GM12878 (cell line): ENCODE results near the gene SFSWAP. TPM values are rescaled to one million over a fixed set of nuclear protein-coding genes. Genes with fewer than 3 reads are reported as not detected.
"Not testable (repeated sequence)": the region's sequence is repeated elsewhere in the genome, so short reads cannot be mapped to it uniquely, and the experiment has no call there.

Source experiments
- ATAC-seq: fragments of 200-7000 bp; cut with Tn5 transposase; 3 replicates; pipeline ENCODE4 v1.9.1; 2020; ENCODE audit warnings: mild to moderate bottlenecking, moderate library complexity
- BruUV-seq: library from RNA; stranded (reverse); fragments of 400-500 nt; replicated peaks from 2 replicates; lab custom pipeline; 2021; lab: Mats Ljungman, UMichigan
- CTCF ChIA-PET: fragments of 300-600 bp; sonication (Branson Sonifier 250); formaldehyde crosslinking; extraction: SDS; loops from one replicate; lab custom pipeline; 2021; ENCODE audit warnings: inconsistent platforms; lab: Yijun Ruan, JAX
- POLR2A ChIA-PET: fragments of 350-600 bp; formaldehyde crosslinking; extraction: SDS; loops from one replicate; lab custom pipeline; 2021; ENCODE audit warnings: inconsistent platforms; lab: Charles Lee
- RAD21 ChIA-PET: fragments of 300-600 bp; sonication (Branson Sonifier 250); formaldehyde crosslinking; loops from one replicate; lab custom pipeline; 2023; ENCODE audit warnings: antibody characterized with exemption; ENCODE audit not compliant: unreplicated experiment; lab: Charles Lee
- SMC1A ChIA-PET: fragments of 300-600 bp; sonication (Branson Sonifier 250); formaldehyde crosslinking; loops from one replicate; lab custom pipeline; 2023; ENCODE audit not compliant: unreplicated experiment, uncharacterized antibody; lab: Charles Lee
- DNase-seq: peaks from one replicate; pipeline ENCODE4 v3.0.0-alpha.2; 2011; ENCODE audit warnings: low read depth, low spot score
- FAIRE-seq: peaks from 3 replicates; lab custom pipeline; 2011; peaks lifted over from hg19 to GRCh38; lab: Jason Lieb, UNC
- H2AFZ ChIP-seq: 2 replicates; pipeline ENCODE4 v1.6.0; 2011; ENCODE audit warnings: low read depth, low read length, control low read depth; ENCODE audit not compliant: control insufficient read depth
- H3K27ac ChIP-seq: 2 replicates; pipeline ENCODE4 v1.5.1; 2011; ENCODE audit warnings: control low read depth; ENCODE audit not compliant: control insufficient read depth, insufficient read depth
- H3K27me3 ChIP-seq, 2 experiments: replicated peaks in 1 of 2; 2 replicates each; pipeline versions ENCODE4 v1.6.0 to v1.6.1; 2011; ENCODE audit warnings: low read length in 1 of 2; ENCODE audit not compliant: control insufficient read depth in 2 of 2, insufficient read depth in 2 of 2
- H3K36me3 ChIP-seq, 2 experiments: 2 replicates each; pipeline ENCODE4 v1.5.1; 2011; ENCODE audit warnings: low read length in 1 of 2; ENCODE audit not compliant: control insufficient read depth in 2 of 2, insufficient read depth in 2 of 2
- H3K4me1 ChIP-seq: 2 replicates; pipeline ENCODE4 v1.6.1; 2011; ENCODE audit warnings: mild to moderate bottlenecking, low read length, moderate library complexity, mixed read lengths; ENCODE audit not compliant: control insufficient read depth, insufficient read depth
- H3K4me2 ChIP-seq: 2 replicates; pipeline ENCODE4 v1.6.0; 2011; ENCODE audit warnings: control low read depth; ENCODE audit not compliant: control insufficient read depth, insufficient read depth
- H3K4me3 ChIP-seq: fragments of 200-600 bp; sonication (generic); 2 replicates; pipeline ENCODE4 v1.5.1; 2016
- H3K79me2 ChIP-seq: 2 replicates; pipeline ENCODE4 v1.6.0; 2011; ENCODE audit warnings: low read length; ENCODE audit not compliant: control insufficient read depth, insufficient read depth
- H3K9ac ChIP-seq: 2 replicates; pipeline ENCODE4 v1.8.0; 2011; ENCODE audit warnings: low read length, control low read depth, mixed read lengths; ENCODE audit not compliant: control insufficient read depth, insufficient read depth
- H3K9me3 ChIP-seq: replicated peaks from 3 replicates; pipeline ENCODE4 v1.5.1; 2011; ENCODE audit warnings: mild to moderate bottlenecking, low read length; ENCODE audit not compliant: control insufficient read depth, insufficient read depth
- H4K20me1 ChIP-seq: 2 replicates; pipeline ENCODE4 v1.6.0; 2011; ENCODE audit not compliant: control insufficient read depth, insufficient read depth
- FOXK2 ChIP-seq: fragments of 450-650 bp; IDR thresholded peaks from 2 replicates; pipeline ENCODE4 v1.6.1; 2017; ENCODE audit warnings: mild to moderate bottlenecking, moderate library complexity
- IRF4 ChIP-seq: IDR thresholded peaks from 2 replicates; pipeline ENCODE4 v1.6.1; 2011; ENCODE audit warnings: low read depth, low read length
- PAX8 ChIP-seq: fragments of 450-650 bp; IDR thresholded peaks from 2 replicates; pipeline ENCODE4 v1.6.1; 2017; ENCODE audit warnings: mild to moderate bottlenecking, moderate library complexity
- USF1 ChIP-seq: IDR thresholded peaks from 2 replicates; pipeline ENCODE4 v1.6.1; 2011; ENCODE audit warnings: borderline replicate concordance, low read depth, mild to moderate bottlenecking, moderate library complexity, mixed read lengths, low read length; ENCODE audit not compliant: insufficient read depth; ENCODE audit errors: extremely low read length
- ZSCAN29 ChIP-seq: fragments of 450-650 bp; IDR thresholded peaks from 2 replicates; pipeline ENCODE4 v1.6.1; 2017; ENCODE audit warnings: mild to moderate bottlenecking, moderate library complexity
- WGBS: methylation state at CpG from one replicate; pipeline ENCODE4 v1.1.6; 2016; ENCODE audit warnings: low lambda C conversion rate; ENCODE audit not compliant: insufficient replicate concordance, insufficient coverage; ENCODE audit errors: missing lambda C conversion rate; 5-methylcytosine and 5-hydroxymethylcytosine counted together
- in situ Hi-C: fragments of 300-500 bp; cut with MboI; formaldehyde crosslinking; loops from 9 replicates; pipeline ENCODE4 v1.14.3; 2018; ENCODE audit warnings: mixed read lengths
- intact Hi-C: fragments of 100-400 bp; cut with micrococcal nuclease; formaldehyde crosslinking; loops from one replicate; pipeline ENCODE4 v1.14.2; 2022; ENCODE audit not compliant: unreplicated experiment
- polyA plus RNA-seq, 11 experiments: library from polyadenylated mRNA; depleted of rRNA in 4 of 11; unstranded in 6 of 11; stranded (reverse) in 5 of 11; fragments of >200 nt; fragmentation: Nextera tagmentation in 4 of 11; fragmentation: Illumina TruSeq in 1 of 11; extraction: Ambion mirVana in 4 of 11; extraction: Trizol in 1 of 11; gene quantifications; 1 replicate in 1 of 11; 2 replicates in 10 of 11; pipeline versions ENCODE4 v1.2.1 to v1.2.3, GENCODE V29; 2011 to 2016; ENCODE audit warnings: inconsistent platforms in 2 of 11, missing spikeins in 2 of 11, low read depth in 1 of 11
- total RNA-seq, 4 experiments: library from RNA; depleted of rRNA in 3 of 4; stranded (reverse); fragments of >200 nt in 3 of 4; fragmentation: Illumina TruSeq in 1 of 4; extraction: Trizol in 1 of 4; gene quantifications; 2 replicates each; pipeline versions ENCODE4 v1.2.1 to v1.2.3, GENCODE V29; 2013 to 2021

SFSWAP gene
- total and polyA plus RNA-seq, 10 of the 15 experiments (the other 5 are each of a cell fraction or from before 2014, with no cell fraction given), result 1.8 to 48.6 (median 25.0) TPM

GRCh38 chr12:131704509-131704908 is 6.4 kb upstream of the SFSWAP start:
- ATAC-seq, result no peak
- Histone ChIP-seq H3K36me3 (no peaks in the 10 kb centered on the region), H3K4me3 (no peak overlapping the region), H3K4me2 (no peak overlapping the region), H4K20me1 (no peaks in the 10 kb centered on the region)
- intact Hi-C loops, result no loop called here
- SMC1A ChIA-PET, result no interaction called here
- no TSS peak for BruUV-seq
- no peak for TF ChIP-seq PAX8
- TF ChIP-seq USF1, result no peak
- no peak for TF ChIP-seq FOXK2
- no peak for TF ChIP-seq IRF4
- no peak for TF ChIP-seq ZSCAN29
- TF ChIP-seq, all 136 proteins: peak for 0
- H3K9ac ChIP-seq, result no peak overlapping the region
- ChIA-PET RAD21 (no interaction called here), POLR2A (interaction anchor here (1.0 kb wide), 1 partner anchor 111 kb away, joined by 3 read pairs; no protein-coding TSS in a partner anchor), CTCF (no interaction called here)
- in situ Hi-C loops, result no loop called here
- H3K27ac ChIP-seq, result no peak overlapping the region
- H3K79me2 ChIP-seq, result no peaks in the 10 kb centered on the region
- no peaks in the 10 kb centered on the region for H3K27me3 ChIP-seq
- FAIRE-seq, result no peak
- WGBS, result 95% methylated on average over 2 of the region's 2 CpGs
- no peaks in the 10 kb centered on the region; the same call in 2 of the 3 replicates for H3K9me3 ChIP-seq
- no peaks in the 10 kb centered on the region for H3K4me1 ChIP-seq
- no peak overlapping the region for H2AFZ ChIP-seq
- DNase-seq, result no peak

- H4K20me1 ChIP-seq, H3K27me3 ChIP-seq, H3K4me2 ChIP-seq, intact Hi-C loops, in situ Hi-C loops, ATAC-seq, H3K9ac ChIP-seq, CTCF ChIA-PET, H3K27ac ChIP-seq, H3K36me3 ChIP-seq, H3K4me3 ChIP-seq, H3K4me1 ChIP-seq, H2AFZ ChIP-seq, DNase-seq, FAIRE-seq, BruUV-seq, RAD21 ChIA-PET, H3K9me3 ChIP-seq, POLR2A ChIA-PET, SMC1A ChIA-PET, H3K79me2 ChIP-seq: not testable (repeated sequence)
- WGBS, result 58% methylated on average over 4 of the region's 4 CpGs
These were observed 4.2 kb upstream of the SFSWAP start for GRCh38 chr12:131706709-131707108.
